ENCODE data around the gene LIMCH1. TPM values are rescaled to one million over a fixed set of nuclear protein-coding genes. Genes with fewer than 3 reads are reported as not detected.

The LIMCH1 gene
- total and polyA plus RNA-seq, 2 experiments from 2014 or later: 10.6 to 13.3 TPM

DNA sequence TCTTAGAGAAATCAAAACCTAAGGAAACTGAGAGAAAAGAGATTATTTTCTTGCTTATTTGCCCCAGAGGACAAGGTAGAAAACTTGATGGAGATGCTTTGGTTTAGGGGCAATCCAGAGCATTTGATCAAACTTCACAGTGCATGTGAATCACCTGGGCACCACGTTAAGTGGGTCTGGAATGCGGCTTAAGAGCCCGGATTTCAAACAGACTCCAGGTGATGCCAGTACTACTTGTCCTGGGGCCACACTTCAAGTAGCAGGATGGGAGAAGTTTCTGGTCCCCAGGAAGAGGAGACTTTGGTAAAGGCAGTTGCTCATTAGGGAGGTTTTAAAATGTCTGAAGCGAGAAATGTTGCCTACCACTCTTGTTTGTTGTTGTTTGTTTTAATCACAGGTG, 158.8 kb downstream of the LIMCH1 start:
- WGBS (ENCODE audit: low lambda C conversion rate, missing lambda C conversion rate): 65% methylated on average over 4 of the region's 4 CpGs
- Histone ChIP-seq H3K4me2 (no peak overlapping the region), H3K4me3 (no peak overlapping the region), H4K20me1 (ENCODE audit: insufficient read depth, poor library complexity, severe bottlenecking) (no peaks in the 10 kb centered on the region), H3K9me3 (ENCODE audit: low read depth) (no peaks in the 10 kb centered on the region), H3K27me3 (peaks cover 2% of the 10 kb centered on the region), H3K9me2 (replicated peaks; ENCODE audit: insufficient read depth) (no peaks in the 10 kb centered on the region), H3K79me2 (no peaks in the 10 kb centered on the region), H2AFZ (no peak overlapping the region), H3K27ac (no peak overlapping the region), H3K36me3 (replicated peaks; ENCODE audit: insufficient read depth, low read depth) (no peaks in the 10 kb centered on the region), H3K4me1 (ENCODE audit: insufficient read depth) (no peaks in the 10 kb centered on the region)
- no peak for DNase-seq (ENCODE audit: low spot score)
- TF ChIP-seq EZH2phosphoT487 (IDR thresholded peaks at IDR 0.05; ENCODE audit: low read depth, severe bottlenecking, unreplicated experiment): no peak
- TF ChIP-seq EZH2 (IDR thresholded peaks at IDR 0.05; ENCODE audit: borderline replicate concordance): no peak
- TF ChIP-seq CTCF (IDR thresholded peaks at IDR 0.05; ENCODE audit: poor library complexity): no peak

DNA sequence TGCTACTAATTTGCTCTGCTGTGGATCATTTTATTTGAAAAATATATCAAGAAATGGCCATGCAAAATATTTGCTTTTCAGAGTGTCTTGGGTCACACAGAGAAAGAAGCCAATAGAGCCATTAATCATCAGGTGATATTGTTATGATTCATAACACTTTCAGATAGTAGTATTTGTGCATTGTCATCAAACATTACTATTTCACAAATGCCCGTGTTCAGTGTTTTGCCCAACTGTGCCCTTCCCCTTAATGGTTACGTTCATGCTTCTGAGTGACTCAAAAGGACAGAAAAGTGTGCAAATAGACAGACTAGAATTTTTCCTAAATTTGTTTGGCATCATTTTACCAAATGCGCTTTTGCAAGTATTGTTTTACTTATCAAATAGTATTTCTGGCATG, 164.0 kb downstream of the LIMCH1 start:
- Histone ChIP-seq H3K9me3 (ENCODE audit: low read depth) (no peaks in the 10 kb centered on the region), H3K4me1 (ENCODE audit: insufficient read depth) (no peaks in the 10 kb centered on the region), H3K36me3 (replicated peaks; ENCODE audit: insufficient read depth, low read depth) (no peaks in the 10 kb centered on the region), H2AFZ (no peak overlapping the region), H4K20me1 (ENCODE audit: insufficient read depth, poor library complexity, severe bottlenecking) (no peaks in the 10 kb centered on the region), H3K79me2 (no peaks in the 10 kb centered on the region), H3K4me3 (no peak overlapping the region), H3K27me3 (peaks cover 7% of the 10 kb centered on the region), H3K9me2 (replicated peaks; ENCODE audit: insufficient read depth) (no peaks in the 10 kb centered on the region), H3K27ac (no peak overlapping the region), H3K4me2 (no peak overlapping the region)
- WGBS (ENCODE audit: low lambda C conversion rate, missing lambda C conversion rate): 90% methylated on average over 3 of the region's 3 CpGs
- no peak for TF ChIP-seq CTCF (IDR thresholded peaks at IDR 0.05; ENCODE audit: poor library complexity)
- no peak for TF ChIP-seq EZH2 (IDR thresholded peaks at IDR 0.05; ENCODE audit: borderline replicate concordance)
- no peak for TF ChIP-seq EZH2phosphoT487 (IDR thresholded peaks at IDR 0.05; ENCODE audit: low read depth, severe bottlenecking, unreplicated experiment)
- no peak for DNase-seq (ENCODE audit: low spot score)

GRCh38 chr4:41702770-41703169, 164.8 kb downstream of the LIMCH1 start:
- Histone ChIP-seq H3K27me3 (peaks cover 7% of the 10 kb centered on the region), H2AFZ (no peak overlapping the region), H3K27ac (no peak overlapping the region), H4K20me1 (ENCODE audit: insufficient read depth, poor library complexity, severe bottlenecking) (no peaks in the 10 kb centered on the region), H3K36me3 (replicated peaks; ENCODE audit: insufficient read depth, low read depth) (no peaks in the 10 kb centered on the region), H3K4me1 (ENCODE audit: insufficient read depth) (no peaks in the 10 kb centered on the region), H3K79me2 (no peaks in the 10 kb centered on the region), H3K4me3 (no peak overlapping the region), H3K4me2 (no peak overlapping the region), H3K9me2 (replicated peaks; ENCODE audit: insufficient read depth) (no peaks in the 10 kb centered on the region), H3K9me3 (ENCODE audit: low read depth) (no peaks in the 10 kb centered on the region)
- TF ChIP-seq CTCF (IDR thresholded peaks at IDR 0.05; ENCODE audit: poor library complexity) (no peak), EZH2phosphoT487 (IDR thresholded peaks at IDR 0.05; ENCODE audit: low read depth, severe bottlenecking, unreplicated experiment) (no peak), EZH2 (IDR thresholded peaks at IDR 0.05; ENCODE audit: borderline replicate concordance) (no peak)
- 80% methylated on average over 4 of the region's 4 CpGs for WGBS (ENCODE audit: low lambda C conversion rate, missing lambda C conversion rate)
- no peak for DNase-seq (ENCODE audit: low spot score)

DNA sequence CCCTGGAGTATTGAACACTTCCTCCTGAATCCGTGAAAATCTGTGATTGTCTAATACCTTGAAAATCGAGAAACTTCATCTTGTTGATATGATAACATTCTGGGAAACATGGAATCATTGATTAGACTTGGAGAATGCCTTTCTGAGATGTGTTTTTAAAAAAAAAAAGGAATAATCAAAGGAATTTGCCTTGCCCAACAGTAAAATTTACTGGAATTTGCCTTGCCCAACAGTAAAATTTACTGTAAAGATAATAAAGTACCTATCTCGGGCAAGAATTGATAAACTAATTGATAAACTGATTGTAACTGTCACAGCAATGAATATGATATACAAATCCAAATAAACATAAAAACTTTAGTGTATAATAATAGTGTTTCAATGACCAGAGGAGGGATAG, 165.8 kb downstream of the LIMCH1 start:
- no peaks in the 10 kb centered on the region for H4K20me1 ChIP-seq (ENCODE audit: insufficient read depth, poor library complexity, severe bottlenecking)
- H3K9me2 ChIP-seq (replicated peaks; ENCODE audit: insufficient read depth): no peaks in the 10 kb centered on the region
- no peak overlapping the region for H3K27ac ChIP-seq
- H2AFZ ChIP-seq: no peak overlapping the region
- TF ChIP-seq EZH2phosphoT487 (IDR thresholded peaks at IDR 0.05; ENCODE audit: low read depth, severe bottlenecking, unreplicated experiment) (no peak), EZH2 (IDR thresholded peaks at IDR 0.05; ENCODE audit: borderline replicate concordance) (no peak), CTCF (IDR thresholded peaks at IDR 0.05; ENCODE audit: poor library complexity) (no peak)
- 60% methylated on average over 3 of the region's 3 CpGs for WGBS (ENCODE audit: low lambda C conversion rate, missing lambda C conversion rate)
- H3K9me3 ChIP-seq (ENCODE audit: low read depth): no peaks in the 10 kb centered on the region
- no peaks in the 10 kb centered on the region for H3K36me3 ChIP-seq (replicated peaks; ENCODE audit: insufficient read depth, low read depth)
- H3K27me3 ChIP-seq: peaks cover 7% of the 10 kb centered on the region
- no peak for DNase-seq (ENCODE audit: low spot score)
- H3K4me1 ChIP-seq (ENCODE audit: insufficient read depth): no peaks in the 10 kb centered on the region
- no peak overlapping the region for H3K4me3 ChIP-seq
- no peaks in the 10 kb centered on the region for H3K79me2 ChIP-seq
- no peak overlapping the region for H3K4me2 ChIP-seq

All from hepatocyte (in vitro differentiated cells).